ENCODE measurements around the gene PTPRB. TPM values are rescaled to one million over a fixed set of nuclear protein-coding genes. Genes with fewer than 3 reads are reported as not detected.

The PTPRB gene
- total and polyA plus RNA-seq, 2 donors from 2014 or later: 13.5 to 71.6 TPM

- intact Hi-C loops (cut with DNase I): no loop called here
- no peak for FAIRE-seq
Observed at GRCh38 chr12:70617450-70617849, 19.8 kb downstream of the PTPRB start.

GRCh38 chr12:70615174-70615866 is 21.9 kb downstream of the PTPRB start:
- TF ChIP-seq CTCF (IDR thresholded peaks at IDR 0.05; ENCODE audit: borderline replicate concordance, extremely low read depth, insufficient read depth): no peak
- no peaks in the 10 kb centered on the region for H3K36me3 ChIP-seq (ENCODE audit: control insufficient read depth in 2 of 3, insufficient read depth in 3 of 3, low read length in 3 of 3)
- DNase-seq: peak in 1 of 5 donors; percentile 29
- H3K9me3 ChIP-seq (ENCODE audit: control insufficient read depth in 2 of 3, insufficient read depth in 1 of 3, low read length in 3 of 3): no peaks in the 10 kb centered on the region
- intact Hi-C loops (cut with DNase I): no loop called here
- FAIRE-seq: no peak
- no peak overlapping the region for H3K9ac ChIP-seq (ENCODE audit: low read length in 3 of 3)
- no peak overlapping the region for H3K4me3 ChIP-seq (ENCODE audit: low read length in 3 of 3)
- no peaks in the 10 kb centered on the region for H3K4me1 ChIP-seq (ENCODE audit: control insufficient read depth in 2 of 3, insufficient read depth in 2 of 3, low read depth in 1 of 3, low read length in 3 of 3)
- H3K27me3 ChIP-seq (ENCODE audit: control insufficient read depth, insufficient read depth, low read length): no peaks in the 10 kb centered on the region
- no peak overlapping the region for H3K27ac ChIP-seq (ENCODE audit: low read depth in 2 of 2, low read length in 2 of 2)

More at GRCh38 chr12:70617450-70617849, 19.8 kb downstream of the PTPRB start:
- Histone ChIP-seq H3K4me3 (ENCODE audit: low read length in 3 of 3) (no peak overlapping the region), H3K9ac (ENCODE audit: low read length in 3 of 3) (no peak overlapping the region), H3K27me3 (ENCODE audit: control insufficient read depth, insufficient read depth, low read length) (no peaks in the 10 kb centered on the region), H3K27ac (ENCODE audit: low read depth in 2 of 2, low read length in 2 of 2) (no peak overlapping the region), H3K4me1 (ENCODE audit: control insufficient read depth in 2 of 3, insufficient read depth in 2 of 3, low read depth in 1 of 3, low read length in 3 of 3) (no peaks in the 10 kb centered on the region), H3K9me3 (ENCODE audit: control insufficient read depth in 2 of 3, insufficient read depth in 1 of 3, low read length in 3 of 3) (no peaks in the 10 kb centered on the region), H3K36me3 (ENCODE audit: control insufficient read depth in 2 of 3, insufficient read depth in 3 of 3, low read length in 3 of 3) (no peaks in the 10 kb centered on the region)
- DNase-seq: no peak
- TF ChIP-seq CTCF (IDR thresholded peaks at IDR 0.05; ENCODE audit: borderline replicate concordance, extremely low read depth, insufficient read depth): no peak

- peak; percentile 41 to 83 (median 54) for DNase-seq
- intact Hi-C loops (cut with DNase I): no loop called here
- no peaks in the 10 kb centered on the region for H3K36me3 ChIP-seq (ENCODE audit: control insufficient read depth in 2 of 3, insufficient read depth in 3 of 3, low read length in 3 of 3)
- no peak for FAIRE-seq
- no peaks in the 10 kb centered on the region for H3K9me3 ChIP-seq (ENCODE audit: control insufficient read depth in 2 of 3, insufficient read depth in 1 of 3, low read length in 3 of 3)
- no peaks in the 10 kb centered on the region for H3K4me1 ChIP-seq (ENCODE audit: control insufficient read depth in 2 of 3, insufficient read depth in 2 of 3, low read depth in 1 of 3, low read length in 3 of 3)
- H3K27ac ChIP-seq (ENCODE audit: low read depth in 2 of 2, low read length in 2 of 2): peak overlapping the region; percentile 37 to 51
- no peak for TF ChIP-seq CTCF (IDR thresholded peaks at IDR 0.05; ENCODE audit: borderline replicate concordance, extremely low read depth, insufficient read depth)
- H3K27me3 ChIP-seq (ENCODE audit: control insufficient read depth, insufficient read depth, low read length): no peaks in the 10 kb centered on the region
- H3K9ac ChIP-seq (ENCODE audit: low read length in 3 of 3): peak overlapping the region in 2 of 3 donors; percentile 45 to 61
- peak overlapping the region in 2 of 3 donors; percentile 32 to 60 for H3K4me3 ChIP-seq (ENCODE audit: low read length in 3 of 3)
Observed at GRCh38 chr12:70609739-70610491, 27.3 kb downstream of the PTPRB start.

All from kidney (tissue), 14 donors.